ENCODE measurements around the gene HCST. TPM values are rescaled to one million over a fixed set of nuclear protein-coding genes. Genes with fewer than 3 reads are reported as not detected.

Gene HCST
- total and polyA plus RNA-seq, 7 donors, result 1.1 to 4.7 (median 3.5) TPM

GRCh38 chr19:35946203-35946602, 43.9 kb downstream of the HCST start:
- H3K27ac ChIP-seq, result no peak overlapping the region
- intact Hi-C loops (cut with DNase I), result no loop called here
- WGBS, 3 donors, result 86 to 93% (median 90%) methylated on average over 4 of the region's 4 CpGs
- H3K4me3 ChIP-seq, result no peak overlapping the region
- no peak for TF ChIP-seq CTCF (IDR thresholded peaks at IDR 0.05)
- no peaks in the 10 kb centered on the region for H3K4me1 ChIP-seq
- DNase-seq (no peak), ATAC-seq (no peak)
- H3K27me3 ChIP-seq (ENCODE audit: insufficient read depth in 3 of 3, low read length in 2 of 3), result no peaks in the 10 kb centered on the region
- peaks cover 0 to 38% of the 10 kb centered on the region in 2 donors for H3K36me3 ChIP-seq (ENCODE audit: insufficient read depth in 1 of 2, low read depth in 1 of 2)
- H3K9me3 ChIP-seq, result no peaks in the 10 kb centered on the region

GRCh38 chr19:35949131-35949530, 46.8 kb downstream of the HCST start:
- H3K4me1 ChIP-seq, result no peaks in the 10 kb centered on the region
- H3K27ac ChIP-seq, result no peak overlapping the region
- intact Hi-C loops (cut with DNase I), result no loop called here
- DNase-seq (no peak), ATAC-seq (no peak)
- H3K27me3 ChIP-seq (ENCODE audit: insufficient read depth in 3 of 3, low read length in 2 of 3), result no peaks in the 10 kb centered on the region
- 25 to 30% (median 27%) methylated on average over 2 of the region's 2 CpGs for WGBS, 3 donors
- no peaks in the 10 kb centered on the region for H3K9me3 ChIP-seq
- TF ChIP-seq CTCF (IDR thresholded peaks at IDR 0.05), result no peak
- peaks cover 0 to 14% of the 10 kb centered on the region in 2 donors for H3K36me3 ChIP-seq (ENCODE audit: insufficient read depth in 1 of 2, low read depth in 1 of 2)
- H3K4me3 ChIP-seq, result no peak overlapping the region

Other genes starting within 250 kb of the HCST start
- gene UPK1A, start 236.0 kb upstream of the HCST start, total RNA-seq, result not detected
- gene UPK1A, start 236.0 kb upstream of the HCST start, polyA plus RNA-seq, result under 1 TPM; 0.17 to 0.31 (median 0.24) TPM
- not detected for gene ZBTB32, start 198.0 kb upstream of the HCST start, total RNA-seq
- under 1 TPM in 2 of 3 donors, not detected in 1; 0.08 to 0.10 TPM for gene ZBTB32, start 198.0 kb upstream of the HCST start, polyA plus RNA-seq
- 10 to 100 TPM; 18.0 to 29.0 (median 23.4) TPM for gene KMT2B, start 184.5 kb upstream of the HCST start, total RNA-seq
- 10 to 100 TPM; 13.4 to 20.0 (median 19.2) TPM for gene KMT2B, start 184.5 kb upstream of the HCST start, polyA plus RNA-seq
- gene IGFLR1, start 160.1 kb upstream of the HCST start, total RNA-seq, result 10 to 100 TPM in 1 of 4 donors, 1 to 10 TPM in 3; 2.0 to 12.4 (median 2.4) TPM
- 10 to 100 TPM in 1 of 3 donors, 1 to 10 TPM in 2; 5.8 to 11.9 (median 9.9) TPM for gene IGFLR1, start 160.1 kb upstream of the HCST start, polyA plus RNA-seq
- gene U2AF1L4, start 157.1 kb upstream of the HCST start, total RNA-seq, result 10 to 100 TPM; 13.3 to 28.7 (median 19.6) TPM
- 10 to 100 TPM; 12.3 to 26.6 (median 13.6) TPM for gene U2AF1L4, start 157.1 kb upstream of the HCST start, polyA plus RNA-seq
- gene PSENEN, start 156.9 kb upstream of the HCST start, total RNA-seq, result 10 to 100 TPM; 34.7 to 41.0 (median 36.7) TPM
- gene PSENEN, start 156.9 kb upstream of the HCST start, polyA plus RNA-seq, result 100 to 1,000 TPM in 1 of 3 donors, 10 to 100 TPM in 2; 61.6 to 116 (median 67.7) TPM
- gene LIN37, start 154.0 kb upstream of the HCST start, total RNA-seq, result 10 to 100 TPM in 1 of 4 donors, 1 to 10 TPM in 3; 3.1 to 14.5 (median 7.9) TPM
- gene LIN37, start 154.0 kb upstream of the HCST start, polyA plus RNA-seq, result 10 to 100 TPM; 17.8 to 26.8 (median 23.1) TPM
- 1,000 to 10,000 TPM in 1 of 4 donors, 100 to 1,000 TPM in 3; 656 to 1,308 (median 674) TPM for gene HSPB6, start 145.5 kb upstream of the HCST start, total RNA-seq
- 100 to 1,000 TPM; 303 to 719 (median 476) TPM for gene HSPB6, start 145.5 kb upstream of the HCST start, polyA plus RNA-seq
- gene PROSER3, start 144.4 kb upstream of the HCST start, total RNA-seq, result 10 to 100 TPM in 1 of 4 donors, 1 to 10 TPM in 3; 4.2 to 16.2 (median 9.0) TPM
- gene PROSER3, start 144.4 kb upstream of the HCST start, polyA plus RNA-seq, result 10 to 100 TPM in 1 of 3 donors, 1 to 10 TPM in 2; 4.6 to 14.2 (median 5.3) TPM
- 1 to 10 TPM in 3 of 4 donors, under 1 TPM in 1; 0.68 to 4.0 (median 2.2) TPM for gene ARHGAP33, start 127.0 kb upstream of the HCST start, total RNA-seq
- gene ARHGAP33, start 127.0 kb upstream of the HCST start, polyA plus RNA-seq, result 1 to 10 TPM in 2 of 3 donors, under 1 TPM in 1; 0.96 to 1.4 (median 1.3) TPM
- not detected for gene PRODH2, start 89.7 kb upstream of the HCST start, total RNA-seq
- gene PRODH2, start 89.7 kb upstream of the HCST start, polyA plus RNA-seq, result not detected
- gene NPHS1, start 50.0 kb upstream of the HCST start, total RNA-seq, result not detected
- gene NPHS1, start 50.0 kb upstream of the HCST start, polyA plus RNA-seq, result not detected
- not detected for gene KIRREL2, start 45.6 kb upstream of the HCST start, total RNA-seq
- gene KIRREL2, start 45.6 kb upstream of the HCST start, polyA plus RNA-seq, result not detected
- 1 to 10 TPM in 1 of 4 donors, under 1 TPM in 3; 0.48 to 4.1 (median 0.78) TPM for gene APLP1, start 34.0 kb upstream of the HCST start, total RNA-seq
- gene APLP1, start 34.0 kb upstream of the HCST start, polyA plus RNA-seq, result 1 to 10 TPM in 1 of 3 donors, under 1 TPM in 2; 0.48 to 2.2 (median 1.00) TPM
- gene NFKBID, start 2.0 kb upstream of the HCST start, total RNA-seq, result 1 to 10 TPM in 3 of 4 donors, under 1 TPM in 1; 0.90 to 2.2 (median 1.5) TPM
- gene NFKBID, start 2.0 kb upstream of the HCST start, polyA plus RNA-seq, result 1 to 10 TPM in 2 of 3 donors, under 1 TPM in 1; 0.75 to 1.6 (median 1.2) TPM
- gene TYROBP, start 5.8 kb downstream of the HCST start, total RNA-seq, result 10 to 100 TPM in 3 of 4 donors, 1 to 10 TPM in 1; 9.4 to 22.1 (median 14.2) TPM
- gene TYROBP, start 5.8 kb downstream of the HCST start, polyA plus RNA-seq, result 10 to 100 TPM in 2 of 3 donors, 1 to 10 TPM in 1; 7.8 to 19.1 (median 10.6) TPM
- 10 to 100 TPM in 2 of 4 donors, 1 to 10 TPM in 2; 7.2 to 11.2 (median 10.0) TPM for gene LRFN3, start 33.8 kb downstream of the HCST start, total RNA-seq
- 10 to 100 TPM in 2 of 3 donors, 1 to 10 TPM in 1; 8.6 to 25.6 (median 11.3) TPM for gene LRFN3, start 33.8 kb downstream of the HCST start, polyA plus RNA-seq
- 10 to 100 TPM in 2 of 4 donors, 1 to 10 TPM in 2; 7.2 to 17.3 (median 12.2) TPM for gene SDHAF1, start 92.7 kb downstream of the HCST start, total RNA-seq
- 10 to 100 TPM; 12.7 to 33.3 (median 19.7) TPM for gene SDHAF1, start 92.7 kb downstream of the HCST start, polyA plus RNA-seq
- under 1 TPM in 2 of 4 donors, not detected in 2; 0.23 to 0.24 TPM for gene SYNE4, start 106.3 kb downstream of the HCST start, total RNA-seq
- under 1 TPM in 2 of 3 donors, not detected in 1; 0.21 to 0.25 TPM for gene SYNE4, start 106.3 kb downstream of the HCST start, polyA plus RNA-seq
- gene ALKBH6, start 111.7 kb downstream of the HCST start, total RNA-seq, result 10 to 100 TPM in 3 of 4 donors, 1 to 10 TPM in 1; 7.1 to 12.6 (median 10.6) TPM
- 10 to 100 TPM in 2 of 3 donors, 1 to 10 TPM in 1; 9.5 to 22.3 (median 13.3) TPM for gene ALKBH6, start 111.7 kb downstream of the HCST start, polyA plus RNA-seq
- gene CLIP3, start 130.3 kb downstream of the HCST start, total RNA-seq, result 1 to 10 TPM; 1.2 to 3.9 (median 1.6) TPM
- 1 to 10 TPM in 1 of 3 donors, under 1 TPM in 2; 0.51 to 1.0 (median 0.66) TPM for gene CLIP3, start 130.3 kb downstream of the HCST start, polyA plus RNA-seq
- 1 to 10 TPM; 1.9 to 7.0 (median 2.9) TPM for gene THAP8, start 151.8 kb downstream of the HCST start, total RNA-seq
- 1 to 10 TPM; 3.6 to 9.6 (median 6.5) TPM for gene THAP8, start 151.8 kb downstream of the HCST start, polyA plus RNA-seq
- gene WDR62, start 152.4 kb downstream of the HCST start, total RNA-seq, result 1 to 10 TPM in 3 of 4 donors, under 1 TPM in 1; 0.81 to 3.8 (median 2.8) TPM
- gene WDR62, start 152.4 kb downstream of the HCST start, polyA plus RNA-seq, result 1 to 10 TPM; 2.3 to 7.2 (median 2.6) TPM
- gene OVOL3, start 208.6 kb downstream of the HCST start, total RNA-seq, result not detected
- under 1 TPM in 1 of 3 donors, not detected in 2; 0.13 TPM for gene OVOL3, start 208.6 kb downstream of the HCST start, polyA plus RNA-seq
- 100 to 1,000 TPM in 3 of 4 donors, 10 to 100 TPM in 1; 89.7 to 126 (median 110) TPM for gene POLR2I, start 212.3 kb downstream of the HCST start, total RNA-seq
- gene POLR2I, start 212.3 kb downstream of the HCST start, polyA plus RNA-seq, result 100 to 1,000 TPM in 2 of 3 donors, 10 to 100 TPM in 1; 99.4 to 130 (median 126) TPM
- gene TBCB, start 212.9 kb downstream of the HCST start, total RNA-seq, result 10 to 100 TPM; 44.4 to 67.2 (median 57.8) TPM
- gene TBCB, start 212.9 kb downstream of the HCST start, polyA plus RNA-seq, result 100 to 1,000 TPM in 1 of 3 donors, 10 to 100 TPM in 2; 65.9 to 115 (median 80.4) TPM
- 100 to 1,000 TPM; 465 to 626 (median 571) TPM for gene CAPNS1, start 237.5 kb downstream of the HCST start, total RNA-seq
- gene CAPNS1, start 237.5 kb downstream of the HCST start, polyA plus RNA-seq, result 100 to 1,000 TPM; 464 to 484 (median 475) TPM
- 1,000 to 10,000 TPM; 1,453 to 1,741 (median 1,623) TPM for gene COX7A1, start 249.9 kb downstream of the HCST start, total RNA-seq
- 1,000 to 10,000 TPM in 1 of 3 donors, 100 to 1,000 TPM in 2; 571 to 1,031 (median 717) TPM for gene COX7A1, start 249.9 kb downstream of the HCST start, polyA plus RNA-seq

Data from psoas muscle (tissue), 8 donors.